ENCODE data around the gene EEIG1. TPM values are rescaled to one million over a fixed set of nuclear protein-coding genes. Genes with fewer than 3 reads are reported as not detected.
A peak's percentile ranks its signal among the peaks of the same experiment; 100 is the strongest.

EEIG1 gene
- total and polyA plus RNA-seq, 9 of the 15 experiments (the other 6 are each of a cell fraction or from before 2014, with no cell fraction given): 0.17 to 16.7 (median 3.6) TPM

GRCh38 chr9:127931092-127931881 lies 49.5 kb downstream of the EEIG1 start (continued):
- TF ChIP-seq NFXL1 (CRISPR knock-in tag; IDR thresholded peaks at IDR 0.05): no peak
- TF ChIP-seq POLR2AphosphoS2 (IDR thresholded peaks at IDR 0.05; ENCODE audit: low read length): no peak
- TF ChIP-seq MTA3 (IDR thresholded peaks at IDR 0.05; ENCODE audit: borderline replicate concordance): 0 out of 2 replicates have a peak, but pooled peaks have one; percentile 61
- TF ChIP-seq CHD4 (IDR thresholded peaks at IDR 0.05; ENCODE audit: insufficient read depth, insufficient replicate concordance, low read depth, low read length, poor library complexity, severe bottlenecking): no peak
- TF ChIP-seq ZBTB8A (IDR thresholded peaks at IDR 0.05; ENCODE audit: partially characterized antibody): no peak
- TF ChIP-seq THRAP3 (IDR thresholded peaks at IDR 0.05; ENCODE audit: borderline replicate concordance): 0 out of 2 replicates have a peak, but pooled peaks have one; percentile 9
- no peak for TF ChIP-seq ZNF583 (CRISPR knock-in tag; IDR thresholded peaks at IDR 0.05)
- TF ChIP-seq DACH1 (IDR thresholded peaks at IDR 0.05; ENCODE audit: partially characterized antibody): no peak
- no peak for TF ChIP-seq FOSL1 (tag; conservative IDR thresholded peaks at IDR 0.05)
- TF ChIP-seq STAT5A (IDR thresholded peaks at IDR 0.05; ENCODE audit: borderline replicate concordance, low read length): no peak
- 0 out of 2 replicates have a peak, but pooled peaks have one; percentile 9 for TF ChIP-seq RAD51 (IDR thresholded peaks at IDR 0.05; ENCODE audit: borderline replicate concordance, low read depth)
- TF ChIP-seq POLR3A (IDR thresholded peaks at IDR 0.05; ENCODE audit: borderline replicate concordance, extremely low read depth, insufficient read depth, insufficient read length): no peak
- TF ChIP-seq KLF6 (CRISPR knock-in tag; IDR thresholded peaks at IDR 0.05; ENCODE audit: borderline replicate concordance): 0 out of 2 replicates have a peak, but pooled peaks have one; percentile 11
- TF ChIP-seq, protein P1, sequence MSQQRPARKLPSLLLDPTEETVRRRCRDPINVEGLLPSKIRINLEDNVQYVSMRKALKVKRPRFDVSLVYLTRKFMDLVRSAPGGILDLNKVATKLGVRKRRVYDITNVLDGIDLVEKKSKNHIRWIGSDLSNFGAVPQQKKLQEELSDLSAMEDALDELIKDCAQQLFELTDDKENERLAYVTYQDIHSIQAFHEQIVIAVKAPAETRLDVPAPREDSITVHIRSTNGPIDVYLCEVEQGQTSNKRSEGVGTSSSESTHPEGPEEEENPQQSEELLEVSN (IDR thresholded peaks at IDR 0.05; ENCODE audit: borderline replicate concordance in 1 of 2, extremely low read depth in 1 of 2, insufficient read depth in 1 of 2, insufficient read length in 1 of 2, low read depth in 1 of 2, low read length in 1 of 2, poor library complexity in 1 of 2, severe bottlenecking in 1 of 2): peak in 1 of 2 experiments; percentile 14
- TF ChIP-seq, protein P2, sequence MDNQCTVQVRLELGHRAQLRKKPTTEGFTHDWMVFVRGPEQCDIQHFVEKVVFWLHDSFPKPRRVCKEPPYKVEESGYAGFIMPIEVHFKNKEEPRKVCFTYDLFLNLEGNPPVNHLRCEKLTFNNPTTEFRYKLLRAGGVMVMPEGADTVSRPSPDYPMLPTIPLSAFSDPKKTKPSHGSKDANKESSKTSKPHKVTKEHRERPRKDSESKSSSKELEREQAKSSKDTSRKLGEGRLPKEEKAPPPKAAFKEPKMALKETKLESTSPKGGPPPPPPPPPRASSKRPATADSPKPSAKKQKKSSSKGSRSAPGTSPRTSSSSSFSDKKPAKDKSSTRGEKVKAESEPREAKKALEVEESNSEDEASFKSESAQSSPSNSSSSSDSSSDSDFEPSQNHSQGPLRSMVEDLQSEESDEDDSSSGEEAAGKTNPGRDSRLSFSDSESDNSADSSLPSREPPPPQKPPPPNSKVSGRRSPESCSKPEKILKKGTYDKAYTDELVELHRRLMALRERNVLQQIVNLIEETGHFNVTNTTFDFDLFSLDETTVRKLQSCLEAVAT (IDR thresholded peaks at IDR 0.05): peak; percentile 32 to 70; a peak in 2 of 4 replicates
- no peak for TF ChIP-seq TCF3 (CRISPR knock-in tag; IDR thresholded peaks at IDR 0.05)
- TF ChIP-seq POLR2B (IDR thresholded peaks at IDR 0.05; ENCODE audit: low read depth, partially characterized antibody): peak; percentile 17
- TF ChIP-seq, protein P3, sequence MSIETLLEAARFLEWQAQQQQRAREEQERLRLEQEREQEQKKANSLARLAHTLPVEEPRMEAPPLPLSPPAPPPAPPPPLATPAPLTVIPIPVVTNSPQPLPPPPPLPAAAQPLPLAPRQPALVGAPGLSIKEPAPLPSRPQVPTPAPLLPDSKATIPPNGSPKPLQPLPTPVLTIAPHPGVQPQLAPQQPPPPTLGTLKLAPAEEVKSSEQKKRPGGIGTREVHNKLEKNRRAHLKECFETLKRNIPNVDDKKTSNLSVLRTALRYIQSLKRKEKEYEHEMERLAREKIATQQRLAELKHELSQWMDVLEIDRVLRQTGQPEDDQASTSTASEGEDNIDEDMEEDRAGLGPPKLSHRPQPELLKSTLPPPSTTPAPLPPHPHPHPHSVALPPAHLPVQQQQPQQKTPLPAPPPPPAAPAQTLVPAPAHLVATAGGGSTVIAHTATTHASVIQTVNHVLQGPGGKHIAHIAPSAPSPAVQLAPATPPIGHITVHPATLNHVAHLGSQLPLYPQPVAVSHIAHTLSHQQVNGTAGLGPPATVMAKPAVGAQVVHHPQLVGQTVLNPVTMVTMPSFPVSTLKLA (conservative IDR thresholded peaks at IDR 0.05): no peak
- TF ChIP-seq BCOR (IDR thresholded peaks at IDR 0.05): no peak
- no peak for TF ChIP-seq FOXO4 (CRISPR knock-in tag; IDR thresholded peaks at IDR 0.05)
- peak; percentile 73; the same call in 1 of the 2 replicates for TF ChIP-seq SMARCE1 (IDR thresholded peaks at IDR 0.05)

Measured in K562 (cell line).